ENCODE measurements around the gene GATA2.

The GATA2 gene

DNA sequence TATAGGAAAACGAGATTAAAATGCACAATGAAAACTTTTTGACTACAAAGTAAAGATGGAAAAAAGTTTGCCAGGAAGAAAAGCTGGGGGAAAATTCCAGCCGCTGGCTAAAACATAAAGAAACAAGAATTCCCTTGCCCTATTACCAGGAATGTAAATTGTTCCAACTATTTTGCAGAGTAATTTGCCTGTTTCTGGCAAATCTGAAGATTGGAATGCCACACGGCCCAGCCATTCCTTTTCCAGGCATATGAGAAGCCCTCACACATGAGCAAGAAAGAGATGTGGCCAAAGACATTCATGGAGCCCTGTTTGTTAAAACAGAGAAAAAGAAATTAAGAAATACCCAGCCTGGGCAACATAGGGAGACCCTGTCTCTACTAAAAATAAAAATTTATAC lies 8.4 kb upstream of the GATA2 start:
- DNase-seq, result no peak

DNA sequence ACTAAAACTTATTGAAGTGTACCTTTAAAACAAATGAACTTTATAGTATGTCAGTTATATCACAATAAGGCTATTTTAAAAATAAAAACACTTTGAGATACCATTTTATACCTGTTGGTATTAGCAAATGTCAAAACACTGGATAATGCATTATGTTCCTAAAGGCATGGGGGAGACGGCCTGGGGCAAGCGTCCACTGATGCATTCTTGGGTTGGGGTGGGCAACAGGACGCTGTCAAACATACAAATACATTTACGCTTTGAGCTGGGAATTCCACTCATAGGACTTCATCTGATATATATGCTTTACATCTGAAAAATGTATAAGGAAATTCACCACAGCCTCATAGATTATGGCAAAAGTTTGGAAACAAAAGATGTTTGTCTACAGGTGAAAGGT lies 7.6 kb upstream of the GATA2 start:
- no peak for DNase-seq

DNA sequence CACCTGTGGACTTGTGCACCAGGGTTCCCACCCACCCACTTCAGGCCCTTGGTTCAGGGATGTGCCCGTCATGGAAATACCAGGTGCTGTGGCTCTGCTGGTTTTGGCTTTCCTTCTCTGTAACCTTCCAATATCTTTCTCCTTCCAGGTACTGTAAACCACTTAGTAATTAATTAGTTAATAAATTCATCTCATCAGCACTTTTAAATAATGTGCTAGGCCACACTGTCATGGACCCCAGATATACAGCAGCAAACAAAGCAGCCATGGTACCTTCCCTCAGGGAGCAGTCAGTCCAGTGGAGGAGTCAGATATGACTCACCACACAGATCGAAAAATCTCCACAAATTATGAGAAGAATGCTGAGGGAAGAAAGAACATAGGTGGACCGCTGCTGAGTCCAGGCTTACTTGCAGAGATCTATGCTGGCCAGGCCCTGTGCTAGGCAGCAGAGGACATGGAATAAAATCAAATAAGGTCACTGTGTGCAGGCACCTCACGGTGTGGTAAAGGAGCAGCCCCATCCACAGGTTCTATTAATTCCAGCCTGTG lies 6.8 kb upstream of the GATA2 start:
- no peak for DNase-seq

DNA sequence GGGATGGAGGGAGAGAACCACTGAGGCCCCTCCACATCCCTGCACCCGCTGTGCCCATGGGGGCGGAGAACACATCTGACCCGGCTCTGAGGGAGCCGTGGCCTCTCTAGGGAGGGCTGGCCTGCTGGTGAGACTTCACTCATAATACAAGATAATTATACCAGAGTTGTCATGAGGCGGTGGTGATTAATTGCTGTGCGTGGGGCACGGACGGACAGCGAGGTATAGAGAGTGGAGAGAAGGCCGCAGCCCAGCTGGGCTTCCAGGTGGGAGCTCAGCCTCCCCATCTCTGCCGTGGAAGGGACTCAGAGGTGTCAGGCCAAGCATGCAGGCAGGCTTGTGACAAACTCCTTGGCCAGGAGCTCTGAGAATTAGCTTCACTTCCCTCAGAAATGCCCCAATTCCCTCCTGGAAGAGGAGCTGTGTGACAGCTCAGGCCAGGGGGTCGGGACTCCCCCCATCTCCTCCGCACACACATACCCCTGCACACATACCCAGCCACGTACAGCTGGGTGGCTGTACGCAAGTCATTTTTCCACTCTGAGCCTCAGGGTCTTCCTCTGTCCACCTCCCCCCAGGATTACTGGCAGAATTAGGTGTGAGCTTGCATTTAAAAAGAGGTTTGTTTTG lies 6.0 kb upstream of the GATA2 start:
- no peak for DNase-seq

DNA sequence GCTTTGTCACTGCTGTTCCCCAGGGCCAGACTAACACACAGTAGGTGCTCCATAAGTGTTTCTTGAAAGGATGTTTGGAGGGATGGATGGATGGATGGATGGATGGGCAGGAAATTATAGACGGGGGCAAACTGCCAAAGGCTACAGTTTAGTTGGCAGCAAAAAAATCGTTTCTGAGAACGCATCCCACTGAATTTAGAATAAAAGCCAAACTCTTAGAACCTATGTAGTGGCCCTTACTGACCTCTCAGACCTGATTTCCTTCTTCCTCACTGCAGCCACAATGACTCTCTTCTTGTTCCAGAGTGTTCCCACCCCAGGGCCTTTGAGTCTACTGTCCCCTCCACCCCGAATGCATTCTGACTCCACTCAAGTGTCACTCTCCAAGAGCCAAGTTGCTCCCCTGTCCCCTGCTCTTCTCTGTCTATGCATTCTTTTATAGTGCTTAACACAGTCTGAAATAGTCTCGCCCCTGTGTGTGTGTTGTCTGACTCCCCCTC lies 5.2 kb upstream of the GATA2 start:
- DNase-seq, result no peak

DNA sequence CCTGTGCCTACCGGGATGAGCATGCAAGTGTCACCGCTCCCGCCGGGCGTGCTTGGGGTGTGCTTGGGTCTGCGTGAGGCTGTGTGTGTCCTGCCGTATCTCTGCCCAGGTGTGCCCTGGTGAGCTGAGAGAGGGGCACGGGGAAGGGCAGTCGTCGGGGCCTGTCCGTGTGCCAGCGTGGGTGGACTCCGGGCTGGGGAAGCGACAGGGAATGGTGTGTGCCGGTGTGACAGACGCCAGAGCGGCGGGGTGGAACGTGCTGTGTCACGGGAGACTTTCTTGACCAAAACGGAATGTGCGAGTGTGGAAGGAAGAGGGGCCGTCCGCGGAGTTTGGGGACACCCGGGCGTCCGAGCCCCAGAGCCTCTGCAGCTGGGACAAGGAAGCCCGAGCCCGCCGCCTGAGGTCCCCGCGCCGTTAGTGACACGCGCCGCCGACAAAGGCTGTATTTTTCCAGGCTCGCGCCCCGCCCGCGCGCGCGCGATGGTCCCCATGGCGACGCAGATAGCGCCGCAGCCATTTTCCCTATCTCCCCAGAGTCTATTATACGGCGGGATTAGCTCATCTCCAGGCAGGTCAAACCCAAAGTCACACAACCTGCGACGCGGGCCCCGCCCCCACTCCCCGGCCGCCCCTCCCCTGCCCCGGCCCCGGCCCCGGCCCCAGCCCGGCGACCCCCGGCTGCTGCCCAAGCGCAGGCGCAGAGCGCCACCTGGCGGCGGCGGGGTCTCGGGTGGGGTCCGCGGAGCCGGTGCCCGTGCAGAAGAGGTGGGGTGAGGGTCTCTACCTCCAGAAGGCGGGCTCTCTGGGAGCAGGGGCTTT lies 4.5 kb upstream of the GATA2 start:
- DNase-seq, result peak; percentile 60

DNA sequence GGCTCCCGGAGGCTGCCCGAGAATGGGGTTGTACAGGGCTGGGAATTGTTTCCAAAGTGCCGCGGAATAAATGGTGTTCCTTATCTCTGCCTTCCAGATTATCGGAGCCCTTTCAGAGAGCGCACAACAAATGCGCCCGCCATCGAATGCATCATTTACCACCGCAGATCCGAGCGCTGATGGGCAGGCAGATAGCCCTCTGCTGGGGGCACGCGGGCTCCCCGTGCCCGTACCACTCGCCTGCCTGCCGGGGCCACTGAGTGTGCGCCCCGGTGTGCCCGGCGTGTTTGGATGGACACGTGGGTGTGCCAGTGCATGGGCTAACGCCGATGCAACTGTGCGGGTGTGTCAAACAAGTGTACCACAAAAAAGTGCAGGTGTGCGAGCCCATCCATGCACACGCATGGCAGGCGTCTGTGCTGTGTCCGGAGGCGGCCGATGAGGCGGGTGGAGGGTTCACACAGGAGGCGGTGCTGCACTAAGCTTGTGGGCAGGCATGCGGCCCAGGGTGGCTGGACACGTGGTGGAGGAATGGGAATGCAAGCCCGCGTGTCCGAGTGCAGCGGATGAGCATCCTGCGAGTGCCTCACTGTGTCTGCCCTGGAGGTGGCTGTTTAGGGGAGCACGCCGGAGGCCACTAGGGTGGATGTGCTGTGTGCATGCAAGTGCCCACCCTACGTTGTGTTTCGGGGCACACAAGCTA lies 3.8 kb upstream of the GATA2 start:
- no peak for DNase-seq

DNA sequence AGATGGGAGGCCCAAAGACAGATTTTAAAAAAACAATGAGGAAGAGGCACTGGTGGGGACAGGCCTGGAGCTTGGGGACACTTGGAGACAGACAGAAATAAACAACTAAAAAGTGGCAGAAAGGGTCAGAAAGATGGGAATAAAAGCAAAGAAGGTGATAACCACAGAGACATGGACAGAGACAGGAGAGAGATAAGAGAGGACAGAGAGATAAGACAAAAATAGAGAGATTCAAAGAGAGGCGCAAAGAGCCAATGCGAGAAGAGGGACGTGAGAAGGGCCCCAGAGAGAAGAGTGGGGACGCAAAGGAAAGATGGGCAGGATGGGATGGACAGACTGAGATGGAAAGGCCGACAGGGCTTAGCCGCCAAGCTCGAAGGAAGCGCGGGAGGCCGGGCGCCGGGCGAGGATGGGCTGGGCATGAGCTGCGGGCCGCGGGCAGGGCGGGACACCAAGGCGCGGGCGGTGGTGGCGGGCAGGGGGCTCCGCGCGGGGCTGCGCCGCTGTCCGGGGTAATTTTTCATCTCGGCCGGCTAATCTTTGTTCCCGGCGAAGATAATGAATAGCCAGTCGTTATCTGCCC lies 3.1 kb upstream of the GATA2 start:
- DNase-seq, result no peak

DNA sequence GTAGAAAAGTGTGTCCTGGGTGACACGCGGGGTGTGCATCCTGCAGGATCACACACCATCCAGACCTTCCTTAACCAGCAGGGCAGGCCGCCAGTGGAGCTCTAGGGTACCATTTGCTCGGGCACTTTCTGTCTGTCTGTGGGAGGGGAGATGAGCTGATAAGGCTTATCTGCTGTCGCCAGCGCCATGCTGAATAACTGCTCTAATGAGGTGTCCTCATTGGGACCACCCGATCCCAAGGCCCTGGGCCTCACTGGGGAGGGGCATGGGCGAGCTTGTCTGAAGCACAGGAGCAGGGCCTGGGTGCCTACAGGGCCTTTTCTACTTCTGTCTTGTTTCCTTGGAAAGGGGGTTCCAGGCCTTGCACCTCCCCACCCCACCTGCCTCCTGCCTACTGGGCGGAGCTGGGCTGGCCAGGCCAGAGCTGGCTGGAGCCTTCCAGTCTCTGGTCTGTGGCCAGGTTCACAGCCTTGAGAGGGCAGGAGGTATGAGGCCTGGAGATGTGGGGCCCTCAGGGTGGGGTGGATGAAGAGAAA lies 2.5 kb upstream of the GATA2 start:
- no peak for DNase-seq

DNA sequence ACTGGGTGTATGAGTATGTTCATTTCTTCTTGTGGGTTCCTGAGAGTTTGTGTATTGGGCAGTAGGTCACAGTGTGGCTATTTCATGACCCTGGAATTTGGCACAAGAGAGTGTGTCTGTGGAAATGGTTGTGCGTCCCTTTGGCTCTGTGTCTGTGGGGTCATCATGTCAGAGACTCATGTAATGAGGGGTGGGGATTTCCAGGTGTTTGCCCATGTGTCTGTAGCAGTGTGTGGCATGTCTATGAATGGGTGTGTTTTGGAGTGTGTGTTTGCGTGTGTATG lies 1.3 kb upstream of the GATA2 start:
- no peak for DNase-seq

DNA sequence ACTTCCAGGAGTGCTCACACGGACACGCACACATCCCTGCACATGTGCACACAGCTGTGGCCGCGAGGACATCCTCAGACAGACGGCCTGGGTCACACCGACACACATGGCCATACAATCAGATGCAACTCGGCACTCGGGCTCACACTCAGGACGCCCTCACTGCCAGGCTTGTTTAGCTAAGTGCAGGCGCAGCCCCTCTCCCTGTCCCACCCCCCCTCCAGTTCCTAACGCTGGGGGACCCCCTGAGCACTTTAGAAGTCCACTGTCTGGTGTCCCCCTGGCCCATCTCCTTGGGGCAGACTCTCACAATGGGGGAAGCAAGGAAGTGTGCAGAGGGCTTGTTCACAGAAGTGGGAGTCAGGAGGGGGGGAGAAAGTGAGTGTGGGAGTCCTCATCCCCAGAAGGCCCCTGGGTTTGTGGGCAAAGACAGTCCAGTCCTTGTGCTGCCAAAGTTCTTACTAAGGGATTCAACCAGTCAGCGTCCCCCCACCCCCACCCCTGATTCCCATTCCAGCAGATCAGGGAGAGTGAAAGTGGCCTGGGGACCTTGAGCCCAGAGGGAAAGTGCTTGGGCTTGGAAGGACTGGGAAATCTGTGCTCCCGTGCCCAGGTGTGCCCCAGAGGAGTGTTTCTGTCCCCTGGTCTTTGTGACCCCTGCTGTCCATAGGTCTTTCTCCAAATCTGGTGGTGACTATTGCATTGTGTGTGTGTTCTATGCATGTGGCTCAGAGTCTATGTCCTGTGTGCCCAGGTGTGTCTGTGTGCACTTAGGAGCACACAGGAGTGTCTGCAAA lies 767 bp upstream of the GATA2 start:
- DNase-seq, result no peak

DNA sequence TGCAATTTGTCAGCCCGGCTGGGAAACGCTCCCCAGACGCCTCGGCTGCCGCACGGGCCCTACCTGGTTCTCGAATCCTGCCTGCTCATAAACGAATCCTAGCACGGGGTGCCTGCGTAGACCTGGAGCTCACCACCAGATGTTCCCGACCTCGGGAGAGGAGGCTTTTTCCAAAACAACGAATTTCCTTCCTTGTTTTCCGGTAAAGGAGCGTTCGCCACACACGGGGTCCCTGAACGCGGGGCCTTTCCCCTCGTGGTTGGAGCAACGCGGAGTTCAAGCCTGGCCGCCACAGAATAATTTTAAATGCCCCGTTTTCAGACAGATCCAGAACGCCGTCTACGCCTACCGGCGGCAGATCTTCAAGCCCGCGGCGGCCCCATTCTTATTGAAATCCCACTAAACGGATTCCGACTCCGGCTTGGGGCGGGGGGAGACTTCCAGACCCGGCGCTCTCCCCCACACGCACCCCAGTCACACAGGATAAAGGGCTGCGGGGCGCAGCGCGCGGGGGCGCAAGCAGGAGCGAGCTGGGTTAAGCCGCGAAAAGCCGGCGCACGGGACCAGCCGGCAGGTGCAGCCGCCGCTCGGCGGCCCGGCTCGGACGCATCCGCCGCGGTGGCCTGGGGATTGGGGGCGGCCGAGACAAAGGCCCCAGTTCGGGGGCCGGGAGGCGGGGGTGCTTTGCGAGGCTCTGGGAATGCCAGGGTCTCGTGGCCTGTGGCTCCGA lies 895 bp downstream of the GATA2 start:
- DNase-seq, result peak; percentile 12

DNA sequence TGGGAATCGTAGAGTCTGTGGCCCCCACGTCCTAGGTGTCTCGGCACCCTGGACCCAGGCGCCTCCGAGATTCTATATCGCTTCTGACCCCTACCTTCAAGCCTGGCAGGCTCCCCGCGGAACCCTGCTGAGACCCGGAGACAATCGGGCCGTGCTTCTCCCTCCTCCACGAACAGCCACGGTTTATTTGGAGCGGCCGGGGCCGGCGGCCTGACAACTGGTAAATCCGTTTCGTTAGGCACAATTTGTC lies 1.4 kb downstream of the GATA2 start:
- no peak for DNase-seq

DNA sequence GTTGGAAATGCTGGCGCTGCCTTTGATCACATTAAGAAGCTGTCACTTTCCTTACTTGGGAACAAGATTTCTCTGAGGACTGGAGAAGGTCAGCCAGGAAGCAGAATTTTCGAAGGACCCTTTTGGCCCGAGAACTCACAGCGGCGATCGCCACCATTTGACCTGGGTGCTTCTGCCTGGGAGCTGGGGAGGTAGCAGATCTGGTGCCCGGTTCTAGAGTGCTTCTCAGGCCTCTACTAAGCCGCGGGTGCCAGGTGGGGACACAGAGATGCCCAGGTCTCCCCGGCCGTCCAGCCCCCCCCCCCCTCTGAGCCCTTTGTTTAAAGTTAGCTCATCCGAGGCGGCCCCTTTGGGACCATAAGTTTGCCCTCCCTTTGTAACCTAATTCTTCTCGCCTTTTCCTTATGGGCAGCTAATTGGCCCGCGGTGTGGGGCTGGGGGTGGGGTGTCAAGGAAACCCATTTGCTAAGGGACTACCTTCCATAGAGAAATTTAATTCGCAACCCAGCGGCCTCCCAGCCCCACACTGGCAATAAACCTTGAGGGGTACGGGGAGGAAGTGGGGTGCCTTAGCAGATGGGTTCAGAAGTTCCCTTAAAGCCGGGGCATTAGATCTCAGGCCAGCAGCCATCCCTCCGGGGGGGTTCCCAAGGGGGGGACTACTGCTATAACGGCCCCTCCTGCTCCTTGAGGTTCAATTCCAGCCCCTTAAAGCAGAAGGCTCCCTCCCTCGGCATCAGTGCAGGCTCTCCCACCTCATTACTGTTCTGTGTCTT lies 1.9 kb downstream of the GATA2 start:
- no peak for DNase-seq

DNA sequence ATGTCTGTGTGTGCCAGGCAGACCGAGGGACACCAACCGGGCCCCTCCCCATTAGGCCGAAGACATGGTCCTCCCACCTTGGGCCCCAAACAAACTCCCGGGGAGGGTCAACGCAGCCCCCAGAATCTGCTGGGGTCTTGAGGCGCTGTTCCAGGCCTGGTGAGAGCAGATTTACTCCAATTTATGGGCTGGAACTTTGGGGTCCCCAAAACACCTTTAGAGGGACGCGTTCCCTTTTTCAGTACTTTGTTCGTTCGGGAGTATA lies 2.4 kb downstream of the GATA2 start:
- DNase-seq, result no peak

DNA sequence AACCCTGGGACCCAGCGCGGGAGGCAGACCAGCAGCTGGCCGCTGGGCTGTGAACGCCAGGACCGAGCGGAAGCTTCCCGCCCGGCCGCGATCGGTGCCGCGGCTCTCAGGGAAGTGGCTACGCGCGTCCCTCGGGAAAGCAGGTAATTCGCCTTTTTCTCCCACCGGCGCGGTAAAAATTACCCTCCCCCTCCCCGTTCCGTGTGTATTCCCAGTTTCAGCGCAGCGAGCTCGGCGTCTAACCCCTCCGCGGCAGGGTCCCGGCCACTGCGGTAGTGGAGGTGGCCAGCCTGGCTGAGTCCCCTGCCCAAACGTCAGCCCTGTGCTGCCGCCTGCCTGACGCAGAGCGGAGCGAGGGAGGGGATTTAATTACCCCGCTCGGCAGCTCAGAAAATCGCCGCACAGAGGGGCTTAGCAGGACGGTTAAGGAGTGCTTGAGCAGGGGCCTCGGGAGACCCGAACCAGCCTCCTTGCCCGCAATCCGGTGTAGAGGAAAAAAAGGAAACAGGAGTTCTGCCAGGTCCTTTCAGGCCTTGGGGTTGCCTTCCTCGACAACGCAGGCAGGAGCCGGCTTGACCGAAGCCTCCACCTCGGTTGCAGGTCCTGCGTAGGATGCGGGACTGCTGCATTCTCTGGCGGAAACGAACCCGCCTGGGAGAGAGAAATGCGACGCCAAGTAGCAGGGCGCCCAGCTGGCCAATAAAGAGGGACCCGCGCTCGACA lies 2.9 kb downstream of the GATA2 start:
- no peak for DNase-seq

DNA sequence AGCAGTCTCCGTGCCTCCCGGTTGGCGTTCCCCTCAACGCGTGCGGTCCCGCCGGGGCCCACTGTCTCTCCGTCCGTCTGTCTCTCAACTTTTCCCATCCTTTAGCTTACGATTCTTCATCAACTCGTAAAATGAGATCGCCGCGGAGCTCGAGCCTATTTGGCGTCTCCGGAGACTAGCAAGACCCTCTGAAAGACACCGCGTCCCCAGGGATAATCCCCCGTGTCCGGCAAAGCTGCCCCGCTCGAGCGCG lies 3.4 kb downstream of the GATA2 start:
- no peak for DNase-seq

DNA sequence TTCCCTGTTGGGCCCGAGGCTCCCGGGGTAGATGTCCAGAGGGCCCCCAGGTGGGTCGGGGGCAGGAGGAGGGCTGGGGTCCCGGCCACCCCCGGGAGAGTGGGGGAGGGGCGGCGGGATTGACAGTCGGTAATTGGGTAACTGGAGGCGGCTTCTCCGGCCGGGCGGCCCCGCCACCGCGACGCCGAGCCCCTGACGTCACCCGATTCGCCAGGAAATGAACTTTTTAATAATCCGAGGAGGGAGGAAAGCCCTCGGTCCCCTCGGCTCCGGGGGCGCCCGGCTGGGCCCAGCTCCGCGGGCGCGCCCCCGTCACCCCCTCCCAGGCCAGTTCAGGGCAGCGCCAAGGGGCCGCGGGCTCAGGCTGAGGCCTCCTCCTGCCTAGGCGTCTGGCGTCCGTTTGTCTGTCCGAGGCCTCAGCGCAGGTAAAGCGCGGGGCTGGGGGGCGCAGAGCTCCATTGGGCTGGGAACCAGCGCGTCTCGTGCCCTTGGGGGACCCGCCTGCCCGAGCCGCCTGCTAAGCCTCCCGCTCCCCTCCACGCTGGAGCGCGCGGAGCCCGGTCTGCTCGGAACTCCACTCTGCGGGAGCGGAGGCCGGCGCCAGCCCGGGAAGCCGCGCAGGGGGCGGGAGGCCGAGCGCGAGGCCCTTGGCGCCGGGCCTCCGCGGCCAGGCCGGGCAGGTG lies 3.9 kb downstream of the GATA2 start:
- DNase-seq, result peak; percentile 38

DNA sequence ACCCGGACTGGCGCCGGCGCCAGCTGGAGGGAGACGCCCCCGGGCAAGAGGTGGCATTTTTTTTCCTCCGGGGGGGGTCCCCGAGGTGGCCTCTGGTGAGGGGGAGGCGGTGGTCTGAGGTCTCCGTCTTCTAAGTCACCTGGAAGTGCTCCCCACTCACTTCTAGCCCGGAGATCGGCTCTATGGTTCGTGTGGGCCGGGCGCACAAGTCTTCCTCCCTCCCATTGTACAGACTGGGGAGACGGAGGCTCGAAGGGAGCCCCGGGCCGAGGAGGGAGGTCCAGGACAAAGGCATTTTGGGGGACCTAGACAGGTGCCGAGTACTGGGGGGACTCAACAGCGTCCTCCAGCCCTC lies 4.4 kb downstream of the GATA2 start:
- no peak for DNase-seq

DNA sequence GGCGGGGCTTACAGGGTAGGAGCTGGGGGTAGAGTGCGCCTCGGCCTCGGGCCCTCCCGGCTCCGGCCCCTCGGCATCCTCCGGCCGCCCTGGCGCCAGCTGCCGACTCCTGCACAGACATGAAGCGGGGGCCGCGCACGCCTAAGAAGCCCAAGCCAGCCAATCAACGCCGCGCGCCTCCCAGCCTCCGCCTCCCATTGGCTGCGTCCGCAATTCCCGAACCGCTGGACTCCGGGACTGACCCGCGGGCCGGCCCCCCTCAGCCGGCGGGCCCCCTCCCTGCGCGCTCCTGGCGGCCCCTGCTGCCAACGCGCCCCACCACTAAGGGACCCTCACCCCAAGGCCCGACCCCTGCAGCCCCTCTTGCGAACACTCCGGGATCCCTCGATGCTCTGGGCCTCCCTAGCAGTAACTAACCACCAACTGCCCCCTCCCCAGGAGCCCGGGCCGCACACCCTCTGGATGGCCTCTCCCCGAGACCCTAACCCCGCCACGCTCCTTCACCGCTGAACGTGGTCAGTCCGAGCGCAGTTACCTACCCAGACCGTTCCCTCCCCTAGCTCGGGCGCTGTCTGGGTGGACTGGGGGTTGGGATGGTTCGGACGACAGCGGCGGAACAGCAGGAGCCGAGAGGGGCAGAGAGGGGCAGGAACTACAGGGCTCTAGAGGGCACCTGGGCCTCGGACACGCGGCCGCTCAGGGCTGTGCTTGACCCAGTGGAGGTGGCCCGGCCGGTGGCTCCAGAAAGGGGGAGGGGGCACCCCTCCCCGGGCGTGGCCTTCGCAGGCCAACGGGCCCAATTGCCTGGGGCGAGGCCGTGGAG lies 5.0 kb downstream of the GATA2 start:
- DNase-seq, result no peak
